ENCODE results near the gene CLINT1.

The CLINT1 gene

GRCh38 chr5:157870837-157871834 is 12.2 kb upstream of the CLINT1 start:
- TF ChIP-seq CTCF (IDR thresholded peaks at IDR 0.05; ENCODE audit: insufficient read depth, missing control alignments) = no peak
- FAIRE-seq (no peak), DNase-seq (ENCODE audit: insufficient read length, low spot score) (no peak)

- no peak for FAIRE-seq
- DNase-seq (ENCODE audit: insufficient read length, low spot score) = no peak
- no peak for TF ChIP-seq CTCF (IDR thresholded peaks at IDR 0.05; ENCODE audit: insufficient read depth, missing control alignments)
Measured at GRCh38 chr5:157867751-157868387, 8.9 kb upstream of the CLINT1 start.

- no peak for DNase-seq (ENCODE audit: insufficient read length, low spot score)
- no peak for TF ChIP-seq CTCF (IDR thresholded peaks at IDR 0.05; ENCODE audit: insufficient read depth, missing control alignments)
- FAIRE-seq = no peak
Measured at GRCh38 chr5:157866536-157866935, 7.6 kb upstream of the CLINT1 start.

- no peak for TF ChIP-seq CTCF (IDR thresholded peaks at IDR 0.05; ENCODE audit: insufficient read depth, missing control alignments)
- DNase-seq (ENCODE audit: insufficient read length, low spot score) (no peak), FAIRE-seq (no peak)
Measured at GRCh38 chr5:157865781-157866180, 6.8 kb upstream of the CLINT1 start.

GRCh38 chr5:157864067-157864466 is 5.1 kb upstream of the CLINT1 start:
- no peak for TF ChIP-seq CTCF (IDR thresholded peaks at IDR 0.05; ENCODE audit: insufficient read depth, missing control alignments)

GRCh38 chr5:157862183-157862851 is 3.4 kb upstream of the CLINT1 start:
- no peak for FAIRE-seq
- no peak for TF ChIP-seq CTCF (IDR thresholded peaks at IDR 0.05; ENCODE audit: insufficient read depth, missing control alignments)
- DNase-seq (ENCODE audit: insufficient read length, low spot score) = no peak

More at GRCh38 chr5:157864067-157864466, 5.1 kb upstream of the CLINT1 start:
- FAIRE-seq = no peak
- DNase-seq (ENCODE audit: insufficient read length, low spot score) = no peak
